ENCODE measurements around the gene ACTN4. TPM values are rescaled to one million over a fixed set of nuclear protein-coding genes. Genes with fewer than 3 reads are reported as not detected.

ACTN4 gene
- total RNA-seq, 1 experiment from 2014 or later = 3,297 TPM

- Histone ChIP-seq H3K27me3 (ENCODE audit: control insufficient read depth, insufficient read depth, low read length) (no peaks in the 10 kb centered on the region), H3K4me1 (ENCODE audit: control insufficient read depth, insufficient read depth, low read length) (peaks cover 100% of the 10 kb centered on the region), H3K9me3 (ENCODE audit: control insufficient read depth, insufficient read depth, low read depth, low read length) (no peaks in the 10 kb centered on the region), H3K36me3 (ENCODE audit: control insufficient read depth, insufficient read depth, low read length) (peaks cover 16% of the 10 kb centered on the region), H3K4me3 (ENCODE audit: low read depth in 2 of 2, low read length in 2 of 2) (peak overlapping the region in 1 of 2 experiments; percentile 30; a peak in 2 of 4 replicates), H3K27ac (ENCODE audit: low read length) (peak overlapping the region; percentile 96)
- TF ChIP-seq TCF7L2 (IDR thresholded peaks at IDR 0.05; ENCODE audit: low read depth, low read length) = no peak
- TF ChIP-seq POLR2AphosphoS5 (IDR thresholded peaks at IDR 0.05; ENCODE audit: low read depth, low read length) = no peak
- TF ChIP-seq, protein P1, sequence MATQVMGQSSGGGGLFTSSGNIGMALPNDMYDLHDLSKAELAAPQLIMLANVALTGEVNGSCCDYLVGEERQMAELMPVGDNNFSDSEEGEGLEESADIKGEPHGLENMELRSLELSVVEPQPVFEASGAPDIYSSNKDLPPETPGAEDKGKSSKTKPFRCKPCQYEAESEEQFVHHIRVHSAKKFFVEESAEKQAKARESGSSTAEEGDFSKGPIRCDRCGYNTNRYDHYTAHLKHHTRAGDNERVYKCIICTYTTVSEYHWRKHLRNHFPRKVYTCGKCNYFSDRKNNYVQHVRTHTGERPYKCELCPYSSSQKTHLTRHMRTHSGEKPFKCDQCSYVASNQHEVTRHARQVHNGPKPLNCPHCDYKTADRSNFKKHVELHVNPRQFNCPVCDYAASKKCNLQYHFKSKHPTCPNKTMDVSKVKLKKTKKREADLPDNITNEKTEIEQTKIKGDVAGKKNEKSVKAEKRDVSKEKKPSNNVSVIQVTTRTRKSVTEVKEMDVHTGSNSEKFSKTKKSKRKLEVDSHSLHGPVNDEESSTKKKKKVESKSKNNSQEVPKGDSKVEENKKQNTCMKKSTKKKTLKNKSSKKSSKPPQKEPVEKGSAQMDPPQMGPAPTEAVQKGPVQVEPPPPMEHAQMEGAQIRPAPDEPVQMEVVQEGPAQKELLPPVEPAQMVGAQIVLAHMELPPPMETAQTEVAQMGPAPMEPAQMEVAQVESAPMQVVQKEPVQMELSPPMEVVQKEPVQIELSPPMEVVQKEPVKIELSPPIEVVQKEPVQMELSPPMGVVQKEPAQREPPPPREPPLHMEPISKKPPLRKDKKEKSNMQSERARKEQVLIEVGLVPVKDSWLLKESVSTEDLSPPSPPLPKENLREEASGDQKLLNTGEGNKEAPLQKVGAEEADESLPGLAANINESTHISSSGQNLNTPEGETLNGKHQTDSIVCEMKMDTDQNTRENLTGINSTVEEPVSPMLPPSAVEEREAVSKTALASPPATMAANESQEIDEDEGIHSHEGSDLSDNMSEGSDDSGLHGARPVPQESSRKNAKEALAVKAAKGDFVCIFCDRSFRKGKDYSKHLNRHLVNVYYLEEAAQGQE (IDR thresholded peaks at IDR 0.05; ENCODE audit: insufficient read depth in 1 of 2, low read depth in 2 of 2, low read length in 1 of 2) = no peak
- no peak for TF ChIP-seq SIN3A (IDR thresholded peaks at IDR 0.05; ENCODE audit: borderline replicate concordance, insufficient read depth, low read depth, low read length)
- TF ChIP-seq CTCF (IDR thresholded peaks at IDR 0.05) = no peak
- in situ Hi-C loops (cut with HindIII; ENCODE audit: low pct_unique_long_range_greater_than_20kb, low sequenced_read_pairs) (loop anchor here (25.0 kb wide), 2 partner anchors 1123 to 1673 kb away; partner anchors contain the start of genes C19orf47, LEUTX and PLD3), intact Hi-C loops (cut with micrococcal nuclease; ENCODE audit: unreplicated experiment) (no loop called here)
- DNase-seq (ENCODE audit: low read depth, low spot score) (no peak), ATAC-seq (peak; percentile 15)
- CTCF ChIA-PET = interaction anchor here (0.6 to 0.7 kb wide), 2 partner anchors 16 to 24 kb away, joined by 3 to 4 read pairs; no protein-coding TSS in a partner anchor
- no TSS peak for BruUV-seq (replicated peaks)
- POLR2A ChIA-PET = interaction anchor here (0.5 to 3.7 kb wide), 14 partner anchors 8 to 200 kb away, joined by 3 to 23 read pairs (median 5); partner anchors contain the start of genes ACTN4 and MAP4K1
Observed at GRCh38 chr19:38663957-38664502, 16.6 kb downstream of the ACTN4 start.

DNA sequence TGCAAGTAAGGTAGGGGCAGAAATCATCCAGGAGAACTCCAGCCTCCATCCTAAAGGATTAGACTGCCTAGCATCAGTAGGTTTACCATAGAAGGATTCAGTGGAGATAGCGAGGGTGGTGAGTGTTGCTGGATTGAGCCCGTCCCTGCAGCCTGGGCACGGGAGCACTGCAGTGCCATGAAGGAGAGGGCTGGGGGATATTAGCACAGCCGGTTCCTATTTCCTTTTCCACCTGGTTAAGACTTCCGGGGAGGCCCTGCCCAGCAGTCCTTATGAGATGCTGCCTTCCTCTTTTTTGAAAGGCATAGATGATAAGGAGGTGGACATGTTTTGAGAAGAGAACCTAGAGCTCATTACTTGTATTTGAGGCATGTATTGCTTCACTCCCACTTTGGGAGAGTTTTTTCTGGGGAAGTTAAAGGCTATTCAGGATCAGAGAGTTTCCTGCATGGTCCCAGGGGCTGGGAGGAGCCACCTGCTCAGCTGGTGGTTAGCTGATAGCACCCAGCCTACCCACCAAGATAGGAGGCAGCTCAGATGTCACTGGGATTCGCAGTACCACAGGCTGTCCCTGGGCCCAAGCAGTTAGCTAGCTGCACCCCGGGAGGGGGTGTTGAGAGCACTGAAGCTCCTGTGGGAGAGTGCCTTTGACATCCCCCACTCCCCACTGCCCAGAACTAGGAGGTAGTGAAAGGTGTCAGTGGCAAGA lies 17.2 kb downstream of the ACTN4 start:
- Histone ChIP-seq H3K36me3 (ENCODE audit: control insufficient read depth, insufficient read depth, low read length) (peaks cover 16% of the 10 kb centered on the region), H3K27ac (ENCODE audit: low read length) (peak overlapping the region; percentile 96), H3K4me3 (ENCODE audit: low read depth in 2 of 2, low read length in 2 of 2) (peak overlapping the region in 1 of 2 experiments; percentile 30; a peak in 2 of 4 replicates), H3K4me1 (ENCODE audit: control insufficient read depth, insufficient read depth, low read length) (peaks cover 100% of the 10 kb centered on the region), H3K9me3 (ENCODE audit: control insufficient read depth, insufficient read depth, low read depth, low read length) (no peaks in the 10 kb centered on the region), H3K27me3 (ENCODE audit: control insufficient read depth, insufficient read depth, low read length) (no peaks in the 10 kb centered on the region)
- CTCF ChIA-PET = interaction anchor here (0.8 kb wide), 1 partner anchor 30 kb away, joined by 5 read pairs; no protein-coding TSS in a partner anchor
- ATAC-seq = peak; percentile 4
- POLR2A ChIA-PET = interaction anchor here (0.6 to 3.7 kb wide), 7 partner anchors 15 to 92 kb away, joined by 3 to 23 read pairs (median 4); partner anchors contain the start of genes ACTN4 and MAP4K1
- no TSS peak for BruUV-seq (replicated peaks)
- no peak for TF ChIP-seq CTCF (IDR thresholded peaks at IDR 0.05)
- TF ChIP-seq POLR2AphosphoS5 (IDR thresholded peaks at IDR 0.05; ENCODE audit: low read depth, low read length) = no peak
- no peak; the same call in 1 of the 2 replicates for TF ChIP-seq TCF7L2 (IDR thresholded peaks at IDR 0.05; ENCODE audit: low read depth, low read length)
- TF ChIP-seq SIN3A (IDR thresholded peaks at IDR 0.05; ENCODE audit: borderline replicate concordance, insufficient read depth, low read depth, low read length) = no peak
- TF ChIP-seq, protein P1 (IDR thresholded peaks at IDR 0.05; ENCODE audit: insufficient read depth in 1 of 2, low read depth in 2 of 2, low read length in 1 of 2) = no peak
- intact Hi-C loops (cut with micrococcal nuclease; ENCODE audit: unreplicated experiment) = no loop called here
- in situ Hi-C loops (cut with HindIII; ENCODE audit: low pct_unique_long_range_greater_than_20kb, low sequenced_read_pairs) = loop anchor here (25.0 kb wide), 2 partner anchors 1123 to 1673 kb away; partner anchors contain the start of genes C19orf47, LEUTX and PLD3
- DNase-seq (ENCODE audit: low read depth, low spot score) = no peak

Data from Panc1 (cell line).